T-helper 1 cell treated with Interleukin-12 subunit alpha and Interleukin-12 subunit beta and Interleukin-4 antibody, amounts not matched to agents 30 ng/mL and 1 ng/mL, for 36 hours (primary cell): Measurements from ENCODE around the gene KCNQ5. TPM values are rescaled to one million over a fixed set of nuclear protein-coding genes. Genes with fewer than 3 reads are reported as not detected.

Source experiments
- intact Hi-C: fragments of 100-400 bp; cut with micrococcal nuclease; formaldehyde crosslinking; loops from one replicate; pipeline ENCODE4 v1.15.1; 2024
- total RNA-seq: library from RNA; stranded (reverse); gene quantifications from 2 replicates; pipeline ENCODE4 v1.2.3, GENCODE V29; 2022

KCNQ5 gene
- total RNA-seq, 1 donor from 2014 or later: 4.1 TPM

DNA sequence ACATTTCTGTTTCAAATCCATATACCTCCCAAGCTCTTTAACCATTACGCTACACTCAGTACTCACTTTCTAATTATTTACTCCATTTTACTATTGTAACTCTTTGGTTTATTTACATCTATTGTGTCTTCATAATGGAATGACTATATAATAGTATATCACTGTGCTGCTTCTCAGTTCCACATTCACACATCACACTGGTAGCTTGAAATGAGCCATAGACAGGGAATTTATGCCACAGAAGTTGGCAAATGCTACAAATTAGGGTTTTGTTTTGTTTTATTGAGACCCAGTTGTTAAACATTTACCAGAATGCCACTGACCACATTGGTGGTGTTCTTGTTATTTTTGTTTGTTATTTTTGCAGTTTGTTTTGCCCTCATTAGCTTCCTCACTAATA lies 213.9 kb downstream of the KCNQ5 start:
- intact Hi-C loops: no loop called here

DNA sequence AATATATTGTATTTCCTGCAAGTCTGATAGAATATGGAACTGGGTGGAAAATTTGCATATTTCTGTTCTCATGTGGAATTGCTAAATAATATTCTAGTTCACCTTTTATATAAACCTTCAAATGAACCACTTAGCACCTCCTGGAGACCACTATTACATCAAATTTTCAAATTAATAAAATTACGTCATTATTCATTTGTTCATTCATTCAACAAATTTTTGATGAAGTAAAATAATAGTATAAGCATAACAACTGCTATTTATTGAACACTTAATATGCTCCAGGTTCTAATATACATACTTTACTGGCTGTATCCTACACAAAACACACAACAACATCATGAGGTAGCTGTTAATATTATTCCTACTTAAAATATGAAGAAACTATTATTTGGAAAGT lies 215.1 kb downstream of the KCNQ5 start:
- intact Hi-C loops: no loop called here

DNA sequence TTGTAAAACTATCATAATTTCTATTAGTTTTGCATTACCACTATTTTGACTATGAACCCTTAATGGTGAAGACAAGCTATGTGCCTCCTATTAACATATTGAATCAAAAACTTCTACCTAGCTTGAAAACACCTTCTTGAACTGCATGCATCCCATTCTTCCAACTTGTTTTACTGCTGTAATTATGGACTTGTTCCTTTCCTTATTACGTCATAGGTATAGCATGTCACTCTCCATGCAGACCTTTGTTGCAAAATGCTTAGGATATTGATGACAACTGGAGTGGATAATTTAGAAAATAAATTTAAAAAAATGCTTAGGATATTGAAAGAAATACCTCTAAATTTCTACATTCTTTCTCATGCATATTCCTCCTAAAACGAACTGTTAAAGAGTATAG lies 219.3 kb downstream of the KCNQ5 start:
- intact Hi-C loops: no loop called here

DNA sequence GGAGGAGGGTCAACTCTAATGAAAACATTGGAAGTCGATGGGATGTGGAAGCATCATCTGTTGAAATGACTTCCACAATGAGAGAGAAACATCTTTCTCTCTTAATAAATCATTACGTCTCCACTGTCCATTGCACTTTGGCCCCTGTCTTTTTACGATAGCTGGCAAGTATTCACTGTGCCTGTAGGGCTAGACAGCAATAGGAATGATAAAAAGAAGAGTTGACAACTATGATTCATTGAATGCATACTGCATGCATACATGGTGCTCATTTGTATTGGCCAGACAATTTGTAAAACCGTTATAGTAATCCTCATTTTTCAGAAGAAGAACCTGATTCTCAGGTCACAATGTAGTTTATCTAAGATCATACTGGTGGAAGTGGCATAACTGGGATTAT lies 220.3 kb downstream of the KCNQ5 start:
- intact Hi-C loops: no loop called here

DNA sequence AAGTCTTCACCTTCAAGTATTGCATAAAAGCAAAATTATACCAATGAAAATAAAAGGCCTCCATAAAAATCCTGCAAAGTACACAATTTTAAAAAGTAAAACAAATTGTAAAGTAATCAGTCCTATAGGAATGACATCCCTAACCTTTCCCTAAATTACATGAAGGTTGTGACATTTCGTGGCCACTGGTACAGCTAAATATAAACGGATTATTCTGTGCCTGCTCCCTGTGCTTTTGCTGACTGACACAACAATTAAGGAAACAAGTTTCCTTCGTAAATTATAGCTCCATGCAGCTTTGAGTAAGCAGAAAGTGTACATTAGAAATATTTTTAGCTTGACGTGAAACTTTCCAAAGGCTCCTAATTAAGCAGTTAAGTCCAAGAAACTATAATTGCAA lies 222.8 kb downstream of the KCNQ5 start:
- intact Hi-C loops: no loop called here

DNA sequence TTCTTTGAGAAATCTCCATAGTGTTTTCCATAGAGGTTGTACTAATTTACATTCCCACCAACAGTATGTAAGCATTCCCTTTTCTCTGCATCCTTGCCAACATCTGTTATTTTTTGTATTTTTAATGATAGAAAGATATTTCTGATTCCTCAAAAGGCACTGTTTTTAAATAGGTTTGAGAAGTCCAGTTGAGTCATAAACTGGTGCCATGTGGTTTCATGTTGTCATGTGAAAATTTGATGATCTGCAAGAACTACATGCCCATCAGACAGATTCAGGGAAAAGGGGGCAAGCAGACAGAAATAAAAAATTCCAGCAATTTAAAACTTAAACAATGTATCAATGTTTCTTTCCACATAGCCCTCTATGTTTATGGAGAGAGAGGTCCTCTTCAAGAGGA lies 227.5 kb downstream of the KCNQ5 start:
- intact Hi-C loops: no loop called here

DNA sequence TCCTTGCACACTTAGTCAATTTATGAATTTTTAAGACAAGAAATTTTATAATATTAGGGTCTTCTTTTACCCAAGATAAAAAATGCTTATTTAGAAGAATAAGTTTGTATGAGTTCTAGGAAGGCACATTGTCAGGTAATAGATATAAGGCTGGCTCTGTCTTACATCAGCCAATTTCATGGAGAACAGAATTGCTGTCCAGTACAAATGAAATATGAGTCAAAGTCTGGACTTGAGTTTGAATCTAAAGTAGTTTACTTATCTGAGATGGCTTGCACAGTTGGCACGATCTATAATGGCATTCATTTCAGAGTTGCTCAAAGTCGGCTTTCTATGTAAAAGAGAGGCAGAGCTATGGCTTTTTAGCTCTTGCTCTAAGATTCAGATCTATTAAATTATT lies 228.2 kb downstream of the KCNQ5 start:
- intact Hi-C loops: no loop called here

DNA sequence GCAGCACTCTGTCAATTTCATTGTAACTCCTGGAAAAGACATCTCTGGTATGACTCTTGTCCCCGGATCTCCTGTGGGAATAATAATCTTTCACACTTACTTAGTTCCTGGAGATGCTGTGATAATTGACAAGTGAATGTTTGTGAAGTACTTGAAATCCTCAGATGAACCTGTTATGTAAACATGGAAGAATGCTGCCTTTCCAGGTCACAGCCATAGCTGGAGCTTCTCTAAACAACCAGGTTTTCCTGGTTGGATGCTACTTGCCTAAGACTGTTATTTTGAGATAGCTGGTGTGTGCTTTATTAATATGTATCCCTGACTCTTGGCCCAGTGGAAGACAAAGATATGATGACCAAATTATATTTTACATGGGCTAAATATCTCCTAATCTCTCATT lies 228.6 kb downstream of the KCNQ5 start:
- intact Hi-C loops: no loop called here

DNA sequence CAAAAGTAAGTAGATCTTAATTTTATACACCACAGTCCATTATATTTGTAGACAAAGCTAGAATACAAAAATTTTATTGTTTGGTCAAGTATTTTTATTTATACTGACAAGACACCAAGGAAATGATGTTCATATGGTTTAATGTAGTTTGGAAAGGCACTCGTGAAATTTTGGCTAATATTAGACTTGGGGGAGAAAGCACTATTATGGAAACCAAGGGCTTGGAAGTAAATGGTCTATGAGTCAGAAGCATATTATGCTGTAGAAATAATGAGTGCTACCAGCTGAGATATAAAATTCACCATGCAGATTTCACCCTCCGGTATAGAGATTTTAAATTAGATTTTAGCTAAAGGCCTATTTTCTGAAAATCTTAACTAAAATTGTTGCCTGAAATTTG lies 233.6 kb downstream of the KCNQ5 start:
- intact Hi-C loops: no loop called here

DNA sequence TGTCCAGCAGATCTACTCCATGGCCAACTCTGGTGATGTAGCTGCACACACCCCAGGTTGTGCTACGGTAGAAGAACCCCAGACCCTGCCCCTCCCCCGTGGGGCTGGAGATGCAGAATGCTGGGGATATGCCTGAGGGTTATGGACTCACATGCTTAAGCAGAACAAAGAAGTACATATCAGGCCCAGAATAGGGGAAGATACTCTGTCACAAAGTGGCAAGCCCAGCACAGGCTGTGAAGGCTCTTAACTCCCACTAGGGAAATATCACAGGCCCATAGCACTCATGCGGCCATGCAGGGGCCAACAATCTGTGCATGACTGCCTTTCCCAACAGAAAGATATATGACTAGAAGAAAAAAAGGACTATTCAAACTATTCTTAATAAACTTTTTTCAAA lies 234.9 kb downstream of the KCNQ5 start:
- intact Hi-C loops: no loop called here

DNA sequence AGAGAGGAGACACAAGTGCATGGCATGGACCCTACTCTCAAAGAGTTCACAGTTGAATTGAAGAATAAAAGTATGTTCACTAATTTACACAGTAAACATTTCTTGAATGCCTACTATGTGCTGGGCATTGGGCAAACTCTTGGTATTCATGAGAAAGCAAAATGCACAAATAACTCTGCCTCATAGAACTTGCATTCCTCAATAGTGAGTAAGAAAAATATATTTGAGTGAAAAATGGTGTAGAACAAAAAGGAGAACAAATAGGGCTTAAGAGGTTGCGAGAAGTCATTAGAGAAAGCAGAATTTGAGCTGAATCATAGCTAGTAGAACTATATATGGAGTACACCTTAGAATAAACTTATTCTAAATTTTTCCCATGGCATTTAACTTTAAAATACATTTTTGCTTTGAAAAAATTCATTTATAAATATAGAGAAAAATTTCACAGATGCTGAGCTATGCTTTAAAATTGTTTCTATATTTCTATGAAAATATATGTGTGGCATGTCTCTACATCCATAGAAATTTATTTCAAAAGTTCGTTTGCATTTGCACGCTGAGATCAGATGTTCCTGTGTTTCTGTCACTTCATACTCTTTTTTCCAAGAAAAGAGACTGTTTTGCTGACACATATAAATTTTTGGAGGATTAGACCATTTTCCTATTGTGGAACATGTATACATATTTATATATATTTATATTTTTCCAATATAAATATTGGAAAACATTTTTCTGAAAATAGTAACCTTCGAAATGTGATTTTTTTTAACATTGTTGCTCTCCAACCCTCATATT lies 236.1 kb downstream of the KCNQ5 start:
- intact Hi-C loops: no loop called here

DNA sequence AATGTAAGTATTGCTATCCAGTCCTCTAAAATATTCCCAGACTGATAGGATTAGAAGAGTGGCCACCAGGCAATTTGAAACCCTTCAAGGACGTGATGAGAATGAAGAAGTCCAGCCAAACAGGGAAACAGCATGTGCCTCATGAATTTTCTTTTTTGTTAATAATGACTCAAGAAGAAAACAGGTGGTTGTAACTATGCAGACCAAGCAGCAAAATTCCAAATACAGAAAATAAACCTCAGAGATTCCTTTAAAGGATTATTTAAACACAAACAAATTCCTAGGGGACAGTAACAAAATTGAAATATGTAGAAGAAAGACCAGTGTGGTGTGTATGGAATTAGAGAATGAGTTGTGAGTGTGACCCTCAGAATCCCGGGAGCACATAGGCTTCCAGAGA lies 239.2 kb downstream of the KCNQ5 start:
- intact Hi-C loops: no loop called here

DNA sequence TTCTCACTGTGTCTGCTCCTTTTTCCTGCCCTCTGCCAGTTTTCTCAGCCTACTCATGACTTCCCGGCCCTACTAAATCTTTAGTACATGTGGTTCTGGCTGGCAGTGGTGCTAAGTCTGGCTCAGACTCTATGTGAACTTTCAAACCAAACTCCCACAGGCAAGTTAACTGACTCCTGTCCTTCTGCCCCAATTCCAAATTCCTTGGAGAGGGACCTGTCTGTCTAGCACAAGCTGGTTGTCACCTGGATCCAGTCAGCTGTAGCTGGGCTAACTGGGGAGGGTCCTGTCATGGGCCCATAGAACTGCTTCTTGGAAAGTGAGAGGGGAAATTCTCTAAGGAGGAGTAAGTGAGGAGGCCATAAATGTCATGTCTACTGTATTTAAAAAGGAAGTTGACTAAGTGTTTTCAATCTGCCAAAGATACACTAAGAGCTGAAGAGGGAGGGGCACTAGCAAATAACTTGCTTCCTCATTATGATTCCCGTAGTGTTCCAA lies 240.1 kb downstream of the KCNQ5 start:
- intact Hi-C loops: no loop called here

DNA sequence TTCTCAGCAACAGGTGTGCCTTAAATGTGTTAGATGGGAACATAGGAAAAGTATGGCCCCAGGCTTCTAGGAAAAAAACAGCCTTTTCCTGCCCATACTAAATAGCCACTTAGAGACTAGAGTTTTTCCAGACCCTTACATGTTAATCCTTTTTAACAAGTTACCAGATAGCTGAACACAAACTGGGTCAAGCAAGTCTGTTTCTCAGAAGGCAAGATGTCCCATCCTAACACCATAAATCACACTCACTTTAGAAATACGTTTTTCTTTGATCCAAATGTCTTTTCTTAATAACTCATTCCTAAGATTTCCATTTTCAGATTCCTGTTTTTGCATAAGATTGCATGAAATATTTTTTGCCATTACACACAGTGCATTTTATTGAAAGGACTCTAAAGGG lies 241.3 kb downstream of the KCNQ5 start:
- intact Hi-C loops: no loop called here

DNA sequence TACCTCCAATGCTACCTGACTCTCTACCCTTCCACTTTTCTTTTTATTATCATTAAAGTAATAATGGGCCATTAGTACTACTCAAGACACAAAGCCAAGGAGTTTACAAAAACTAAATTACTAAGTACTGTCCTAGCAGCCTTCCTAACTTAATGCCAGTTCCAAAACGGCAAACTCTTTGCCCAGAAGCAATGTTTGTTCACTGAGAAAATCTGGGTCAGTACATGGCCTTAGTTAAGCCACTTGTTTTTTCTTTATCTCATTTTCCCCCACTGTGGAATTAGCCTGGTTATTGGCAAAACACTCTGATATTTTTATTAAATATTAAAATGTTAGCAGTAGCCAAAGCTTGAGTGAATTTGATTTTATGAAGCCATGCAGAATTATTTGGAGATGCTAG lies 242.4 kb downstream of the KCNQ5 start:
- intact Hi-C loops: no loop called here

DNA sequence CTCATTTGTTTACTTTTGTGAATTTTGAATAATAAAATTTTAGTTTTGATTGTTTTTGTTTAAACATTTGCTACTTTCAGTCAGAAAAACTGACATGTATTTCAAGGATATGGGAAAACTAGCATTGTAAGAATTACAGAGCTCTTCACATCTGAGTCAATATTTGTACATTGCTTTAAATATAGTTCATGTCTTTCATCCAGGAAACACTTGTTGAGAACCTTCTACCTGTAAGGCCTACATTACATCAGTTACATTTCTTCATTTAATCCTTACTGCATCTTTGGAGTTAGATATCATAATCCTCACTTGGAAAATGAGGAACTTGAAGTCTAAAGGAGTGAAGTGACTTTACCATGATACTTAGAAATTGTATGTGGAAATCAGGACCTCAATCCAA lies 242.9 kb downstream of the KCNQ5 start:
- intact Hi-C loops: no loop called here

DNA sequence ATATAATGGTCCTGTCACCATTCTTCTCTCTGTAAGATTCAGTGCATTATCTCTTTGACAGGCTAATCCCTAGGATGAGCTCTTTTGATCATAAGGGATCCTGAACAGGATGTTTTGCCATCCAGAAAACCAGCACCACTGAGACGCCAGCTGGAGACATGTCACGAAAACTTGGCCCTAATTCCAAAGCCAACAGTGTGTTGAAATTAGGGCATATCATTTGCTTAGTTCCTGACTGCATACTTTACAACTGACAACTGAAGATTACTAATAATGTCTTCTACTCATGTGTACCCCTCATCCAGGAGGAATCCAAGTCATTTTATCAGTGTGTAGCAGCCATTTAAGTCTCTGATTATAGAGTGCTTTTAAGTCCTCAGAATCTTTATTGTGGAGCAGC lies 243.6 kb downstream of the KCNQ5 start:
- intact Hi-C loops: no loop called here

DNA sequence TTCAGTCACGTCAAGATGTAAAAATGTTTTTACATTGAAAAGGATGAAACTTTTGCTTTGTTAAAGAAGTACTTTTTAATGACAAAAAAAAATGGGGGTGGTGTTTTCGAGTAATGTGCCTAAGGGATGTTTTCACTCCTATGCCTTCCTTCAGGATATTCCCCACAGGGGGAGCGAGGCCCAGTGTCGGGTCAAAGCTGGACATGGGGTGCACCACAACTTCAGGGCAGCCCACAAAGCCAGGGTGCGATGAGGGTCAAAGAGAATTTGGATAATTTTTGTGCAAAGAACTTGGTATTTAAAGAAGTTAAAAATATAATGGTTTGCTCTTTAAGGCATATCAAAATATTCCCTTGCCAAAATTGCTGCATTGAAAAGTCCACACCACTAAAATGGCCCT lies 247.8 kb downstream of the KCNQ5 start:
- intact Hi-C loops: no loop called here

DNA sequence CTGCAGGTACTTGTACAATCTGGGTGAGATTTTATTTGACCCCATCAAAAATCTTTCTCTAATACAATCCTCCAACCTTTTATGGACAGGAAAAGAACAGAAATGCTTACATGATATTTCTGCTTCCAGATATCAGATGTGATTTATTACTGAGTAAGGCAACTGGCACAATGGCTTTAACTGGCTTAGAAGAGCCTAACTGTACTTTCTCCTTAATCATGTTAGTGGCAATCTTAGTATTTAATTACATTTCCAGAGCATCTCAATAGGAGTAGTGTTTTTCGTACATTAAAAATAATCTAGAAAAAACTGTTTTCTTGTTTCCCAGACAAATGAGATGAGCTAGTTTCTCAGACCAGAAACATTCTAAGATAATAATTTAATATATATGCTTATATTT lies 251.6 kb downstream of the KCNQ5 start:
- intact Hi-C loops: no loop called here

DNA sequence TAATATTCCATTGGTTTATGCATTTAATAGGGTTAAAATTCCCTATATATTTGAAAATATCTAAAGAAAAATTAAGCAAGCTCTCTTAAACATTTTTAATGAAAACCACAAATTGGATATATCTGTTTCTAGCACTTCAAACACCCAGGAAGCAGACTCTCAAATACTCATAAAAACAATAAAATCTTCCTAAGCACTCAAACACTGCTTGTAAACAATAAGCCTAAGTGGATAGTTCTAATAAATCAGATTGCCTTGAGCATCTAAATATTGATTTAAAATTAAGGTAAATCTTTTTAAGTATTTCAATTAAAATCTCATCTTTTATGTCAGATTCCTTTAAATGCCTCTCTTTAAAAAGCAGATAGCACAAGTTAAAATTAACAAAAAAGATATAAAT lies 254.4 kb downstream of the KCNQ5 start:
- intact Hi-C loops: no loop called here

DNA sequence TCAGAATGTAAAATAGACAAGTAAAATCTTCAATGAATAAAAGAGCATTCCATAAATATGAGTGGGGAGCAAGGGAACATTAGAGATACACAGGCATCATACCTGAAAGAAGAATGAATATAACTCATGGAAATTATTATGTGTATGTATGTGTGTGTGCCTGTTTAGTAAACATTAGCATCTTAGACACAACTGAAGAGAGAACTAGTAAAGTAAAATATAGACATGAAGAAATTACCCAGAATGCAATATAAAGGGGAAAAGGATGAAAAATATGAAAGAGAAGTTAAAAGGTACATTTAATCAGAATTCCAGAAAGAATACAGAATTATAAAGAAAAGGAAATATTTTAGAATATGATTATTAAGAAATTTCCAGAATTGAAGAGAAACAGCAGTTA lies 264.3 kb downstream of the KCNQ5 start:
- intact Hi-C loops: no loop called here

DNA sequence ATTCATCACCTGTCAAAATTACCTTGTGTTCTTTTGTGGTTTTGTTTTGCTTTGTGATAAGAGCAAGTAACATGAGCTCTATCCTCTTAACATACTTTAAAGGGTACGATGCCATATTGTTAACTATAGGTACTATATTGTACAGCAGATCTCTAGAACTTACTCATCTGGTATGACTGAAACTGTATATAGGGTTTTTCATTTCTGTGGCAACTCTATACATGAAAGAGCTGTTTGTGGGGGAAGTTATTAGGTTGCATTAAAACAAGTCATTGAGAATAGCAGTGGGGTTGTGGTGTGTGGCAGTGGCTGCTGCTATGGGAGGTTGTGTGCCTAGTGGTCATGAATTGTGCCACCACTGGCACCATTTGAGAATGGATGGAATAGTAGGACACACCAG lies 268.4 kb downstream of the KCNQ5 start:
- intact Hi-C loops: no loop called here

DNA sequence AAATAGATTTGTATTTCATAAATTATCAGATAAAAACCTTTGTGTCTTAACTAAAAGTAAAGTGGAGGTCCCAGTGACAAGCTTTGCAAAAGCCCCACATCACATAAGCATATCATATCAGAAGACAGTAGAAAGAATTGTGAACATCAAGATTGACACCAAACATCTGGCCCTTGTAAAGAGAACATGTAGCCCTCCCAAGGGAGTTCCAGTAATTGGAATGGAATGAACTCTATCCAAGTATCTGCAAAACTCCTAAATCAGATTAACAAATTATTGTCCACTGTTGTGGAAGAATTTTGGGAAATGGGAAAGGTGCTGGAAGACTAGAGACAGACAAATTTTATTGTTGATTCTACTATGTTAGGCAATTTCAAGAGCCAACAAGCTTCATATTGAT lies 268.8 kb downstream of the KCNQ5 start:
- intact Hi-C loops: no loop called here

DNA sequence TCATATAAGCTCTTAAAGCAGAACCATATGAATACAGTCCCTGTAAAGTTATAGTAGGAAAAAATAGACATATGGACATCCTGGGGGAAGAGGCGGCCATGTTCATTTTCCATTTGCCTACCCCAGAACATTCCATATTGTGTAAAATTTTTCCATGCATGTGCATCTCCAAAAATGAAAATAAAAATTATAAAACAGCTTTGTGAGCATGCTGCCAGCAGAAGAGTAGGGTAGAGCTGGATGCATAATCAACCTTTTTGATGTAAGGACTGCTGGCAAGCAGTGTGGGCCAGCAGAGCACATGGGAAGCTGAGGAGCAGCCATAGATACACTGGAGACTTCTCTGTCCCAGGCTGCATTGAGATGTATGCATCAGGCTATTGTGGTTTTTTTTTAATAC lies 271.0 kb downstream of the KCNQ5 start:
- intact Hi-C loops: no loop called here
